Measurements from ENCODE around the gene CFAP70.

The CFAP70 gene

DNA sequence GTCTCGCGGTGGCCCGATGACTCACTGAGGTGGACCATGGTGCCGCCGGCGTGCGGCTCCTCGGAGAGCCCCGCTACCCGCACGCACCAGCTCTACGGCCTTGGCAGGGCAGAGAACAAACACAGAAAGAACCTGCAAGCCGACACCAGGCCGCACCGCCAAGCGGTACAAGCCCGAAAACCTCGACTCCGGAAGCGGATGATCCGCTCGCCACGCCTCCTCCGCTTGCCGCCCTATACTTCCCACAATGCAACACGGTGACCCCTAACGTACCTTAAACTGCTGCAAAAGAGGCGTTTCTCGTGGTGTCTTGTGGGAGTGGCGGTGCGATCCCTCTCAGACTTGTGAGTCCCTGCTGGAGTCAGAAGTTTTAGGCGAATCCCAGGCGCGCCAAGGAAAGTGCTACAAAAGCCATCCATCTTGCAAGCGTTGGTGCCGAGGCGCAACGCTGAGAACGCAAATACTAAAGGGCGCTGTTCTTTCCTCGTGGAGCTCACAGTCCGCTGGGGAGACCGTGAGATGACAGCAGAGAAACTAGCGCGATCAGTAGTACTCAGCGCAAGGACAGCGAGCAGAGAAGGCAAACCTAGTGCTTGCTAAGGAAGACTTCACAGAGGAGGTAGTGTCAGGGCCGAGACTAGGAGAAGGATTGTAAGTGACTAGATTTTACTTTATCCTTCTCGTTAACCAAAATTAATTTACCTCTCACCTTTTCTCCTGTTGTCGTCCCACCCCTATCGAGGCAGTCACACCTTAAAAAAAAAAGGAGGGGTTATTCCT, 106.0 kb downstream of the CFAP70 start, which contains the start of gene MRPS16:
MRPS16 (minus strand) TSS at position 200 of the 780 bp plus-strand sequence; CDS start at position 38, 162 bp downstream.
- peak; percentile 96 for DNase-seq (ENCODE audit: low spot score)

DNA sequence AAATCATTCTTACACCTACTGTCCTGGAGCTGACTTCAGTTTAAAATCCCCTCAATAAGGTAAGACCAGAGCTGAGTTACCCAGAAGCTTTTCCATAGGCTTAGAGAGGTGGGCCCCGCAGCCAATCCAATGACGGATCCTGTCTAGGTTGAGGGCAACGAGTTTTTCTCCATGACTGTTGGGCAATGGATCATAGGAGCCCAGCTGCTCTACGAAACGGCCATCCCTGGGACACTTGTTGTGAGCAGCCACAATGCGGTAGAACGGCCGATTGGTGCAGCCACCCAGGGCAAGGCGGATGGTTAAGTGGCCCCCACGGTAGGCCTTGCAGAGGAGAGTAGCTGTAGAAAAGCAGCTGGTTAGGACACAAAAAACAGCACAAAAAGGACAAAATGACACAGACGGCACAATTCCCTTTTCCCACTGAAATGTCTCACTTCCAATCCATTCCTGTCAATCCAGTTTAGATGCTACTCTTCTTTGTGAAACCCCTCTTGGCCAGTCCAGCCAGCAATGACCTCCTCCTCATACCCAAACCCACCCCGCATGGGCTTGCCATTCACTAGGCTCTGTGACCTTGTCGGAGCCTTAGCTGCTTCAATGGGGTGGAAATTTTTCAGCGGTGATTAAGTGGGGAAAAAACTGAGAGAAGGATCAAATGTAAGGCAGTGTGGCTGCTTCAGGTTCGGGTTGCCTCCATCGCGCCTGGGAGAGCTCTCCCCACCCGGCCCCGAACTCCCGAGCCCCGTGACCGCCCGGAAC, 106.8 kb downstream of the CFAP70 start:
- DNase-seq (ENCODE audit: low spot score), result no peak

DNA sequence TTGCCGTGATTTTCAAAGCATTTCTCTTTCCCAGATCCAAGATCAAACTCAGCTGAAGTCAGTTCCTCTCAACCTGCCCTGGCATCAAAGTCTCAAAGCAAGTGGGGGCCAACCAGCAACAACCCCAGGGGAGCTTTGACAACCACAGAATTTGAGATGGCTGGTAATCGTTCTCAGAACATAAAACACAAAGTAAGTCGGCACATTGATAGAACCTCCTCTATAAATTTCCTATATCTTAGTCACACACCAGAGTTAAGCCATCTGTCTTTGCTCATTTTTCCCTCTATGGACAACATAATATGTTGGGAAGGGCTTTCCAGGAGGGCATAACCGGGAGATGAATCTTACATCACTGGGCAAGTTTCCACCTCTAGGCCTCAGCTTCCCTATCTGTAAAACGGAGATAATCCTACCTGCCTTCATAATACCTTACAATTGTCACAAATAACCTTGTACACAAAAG, 110.4 kb downstream of the CFAP70 start:
- no peak for DNase-seq (ENCODE audit: low spot score)

DNA sequence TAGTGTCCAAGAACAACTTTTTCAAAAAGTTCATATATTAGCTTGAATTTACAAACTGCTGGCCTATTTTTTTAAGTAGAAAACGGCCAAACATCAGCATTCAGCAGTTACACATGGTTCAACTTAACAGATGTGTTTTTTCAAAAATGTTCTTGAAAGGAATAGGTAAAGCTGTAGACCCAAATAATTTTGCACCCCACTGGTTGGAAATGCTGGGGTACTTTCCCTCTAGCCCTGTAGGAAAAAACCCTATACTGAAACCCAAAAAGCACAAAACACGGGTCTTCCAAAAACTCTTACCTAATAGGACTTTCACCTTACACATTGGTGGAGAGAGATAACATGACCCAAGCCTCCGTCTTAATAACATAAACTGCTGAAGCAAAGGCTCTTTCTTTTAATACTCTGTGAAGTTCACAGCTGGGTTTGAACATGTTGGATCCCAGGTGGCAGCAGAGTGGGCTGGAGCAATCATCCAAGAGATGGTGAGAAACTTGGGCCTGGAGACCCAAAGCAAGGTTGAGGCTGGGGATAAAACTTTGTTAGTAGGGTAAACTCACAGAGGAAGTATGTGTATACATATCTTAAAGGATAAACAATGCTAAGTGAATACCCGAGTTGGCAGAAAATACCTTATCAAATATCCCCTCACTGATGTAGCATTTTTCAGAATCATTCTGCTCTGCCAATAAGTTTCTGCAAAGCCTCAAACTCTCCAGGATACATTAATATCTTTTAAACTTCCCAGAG, 111.0 kb downstream of the CFAP70 start:
- DNase-seq (ENCODE audit: low spot score), result no peak

DNA sequence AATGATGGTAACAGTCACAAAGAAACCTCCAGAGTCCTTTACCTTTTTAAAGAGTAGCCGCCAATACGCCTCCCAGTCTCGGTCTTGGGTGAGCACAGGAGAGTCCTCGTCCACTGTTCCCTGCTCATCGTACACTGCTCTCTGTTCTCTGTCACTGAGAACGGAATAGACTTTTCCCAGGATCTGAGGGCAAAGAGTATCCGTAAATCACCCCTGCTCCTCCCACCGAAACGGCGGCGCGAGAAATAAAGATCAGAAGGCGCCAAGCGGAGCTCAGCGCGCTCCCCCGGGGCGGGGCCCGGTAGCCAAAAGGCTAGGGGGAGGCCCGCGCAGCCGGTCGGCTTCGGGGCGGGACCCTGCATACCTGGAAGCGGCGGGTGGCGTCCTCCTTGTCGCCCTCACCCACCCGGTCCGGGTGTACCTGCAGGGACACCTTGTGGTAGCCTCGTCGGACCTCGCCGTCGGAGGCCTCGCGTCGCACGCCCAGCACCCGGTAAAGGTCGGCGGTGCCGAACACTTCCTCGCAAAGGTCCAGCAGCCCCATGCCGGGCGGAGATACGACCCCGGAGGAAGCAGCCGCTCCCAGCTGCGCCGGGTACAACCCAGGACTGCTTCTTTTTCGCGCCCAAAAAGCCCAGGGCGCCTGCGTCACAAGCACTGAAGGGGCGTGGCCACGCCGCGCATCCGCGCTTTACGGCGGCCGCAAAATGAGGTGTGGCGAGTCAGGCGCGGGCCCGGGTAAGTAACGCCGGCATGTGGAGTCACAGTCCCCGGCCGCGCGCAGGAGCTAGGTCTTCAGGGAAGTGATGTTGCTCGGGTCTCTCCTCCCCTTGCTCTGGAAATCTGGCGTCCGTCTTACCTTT, 111.8 kb downstream of the CFAP70 start, which contains the start of gene DNAJC9:
DNAJC9 (minus strand) TSS at position 610 of the 863 bp plus-strand sequence; CDS start at position 544, 66 bp downstream.
- DNase-seq (ENCODE audit: low spot score), result peak; percentile 98

DNA sequence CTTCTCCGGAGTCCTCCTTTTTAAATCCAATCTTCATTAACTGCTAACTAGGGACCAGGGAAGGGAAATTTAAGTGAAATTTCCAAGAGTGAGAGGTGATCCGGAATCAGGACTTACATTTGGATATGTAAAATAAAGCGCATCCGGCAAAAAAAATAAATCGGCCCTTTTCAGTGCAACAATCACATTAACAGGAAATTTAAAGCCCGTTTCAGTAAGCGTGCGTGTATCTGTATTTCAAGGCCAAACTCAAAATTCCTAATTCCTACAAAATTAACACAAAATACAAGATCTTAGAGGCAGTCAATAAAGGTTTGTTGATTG, 112.4 kb downstream of the CFAP70 start:
- no peak for DNase-seq (ENCODE audit: low spot score)

DNA sequence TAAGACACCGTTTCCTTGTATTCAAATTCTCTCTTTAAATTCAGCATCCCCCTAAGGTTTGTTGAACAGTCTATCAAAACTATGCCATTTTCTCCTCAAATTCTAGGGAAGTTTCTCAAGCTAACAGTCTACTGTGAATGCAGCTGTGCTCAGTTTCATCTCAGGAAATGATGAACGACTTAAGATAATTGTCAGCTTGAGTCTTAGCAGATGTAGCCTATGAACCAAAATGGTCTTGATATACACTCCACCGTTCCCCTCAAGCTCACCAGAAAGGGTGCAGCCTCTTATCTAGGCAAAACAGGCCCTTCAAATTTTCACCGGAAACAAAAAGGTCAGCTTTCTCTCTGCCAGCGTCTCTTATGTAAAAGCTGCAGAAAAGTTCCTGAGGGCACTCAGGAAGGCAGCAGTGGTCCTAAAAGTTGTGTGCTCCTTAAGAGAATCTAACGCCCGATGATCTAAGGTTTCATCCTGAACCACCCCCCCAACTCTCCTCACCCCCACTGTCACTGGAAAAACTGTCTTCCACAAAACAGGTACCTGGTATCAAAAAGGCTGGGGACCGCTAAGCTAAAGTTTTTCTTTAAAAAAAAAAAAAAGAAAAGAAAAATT, 113.7 kb downstream of the CFAP70 start:
- no peak for DNase-seq (ENCODE audit: low spot score)

DNA sequence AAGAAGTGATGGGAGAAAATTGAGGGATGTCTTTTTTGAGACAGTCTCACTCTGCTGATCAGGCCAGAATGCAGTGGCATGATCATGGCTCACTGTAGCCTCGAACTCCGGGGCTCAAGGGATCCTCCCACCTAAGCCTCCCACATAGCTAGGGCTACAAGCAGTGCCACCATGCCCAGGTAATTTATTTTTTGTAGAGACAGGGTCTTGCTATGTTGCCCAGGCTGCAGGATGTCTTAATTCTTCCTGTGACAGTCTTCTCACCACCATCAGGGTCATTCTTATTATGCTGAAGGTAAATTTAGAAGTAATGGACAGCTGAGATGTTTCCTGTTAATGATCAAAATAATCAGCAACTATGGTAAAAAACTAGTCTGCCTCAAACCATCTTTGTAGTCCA, 118.8 kb downstream of the CFAP70 start:
- no peak for DNase-seq (ENCODE audit: low spot score)

DNA sequence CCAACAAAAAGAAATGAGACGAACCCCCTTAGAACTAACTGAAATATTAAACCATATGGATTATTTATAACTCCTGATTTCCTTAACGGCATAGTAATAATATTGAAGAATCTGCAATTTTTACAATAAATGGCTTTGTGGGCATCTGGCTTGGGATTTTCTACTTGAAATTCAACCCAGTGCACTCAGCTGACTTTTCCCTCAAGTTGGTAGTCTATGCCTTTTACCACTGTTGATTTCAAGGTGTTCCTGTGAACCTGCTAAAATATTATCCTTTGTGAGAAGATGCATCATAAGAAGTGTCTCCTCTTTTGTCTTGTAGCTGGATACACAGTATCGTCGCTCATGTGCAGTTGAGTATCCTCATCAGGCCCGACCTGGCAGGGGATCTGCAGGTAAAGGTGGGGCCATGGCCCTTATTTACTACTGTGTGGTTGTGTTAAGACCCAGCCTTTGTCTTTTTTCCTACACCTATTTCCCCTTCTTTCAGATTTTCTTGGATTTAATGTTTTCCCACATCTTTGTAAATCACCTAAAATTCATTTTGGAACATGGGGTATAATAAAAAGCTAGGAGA, 119.6 kb downstream of the CFAP70 start:
- DNase-seq (ENCODE audit: low spot score), result no peak

DNA sequence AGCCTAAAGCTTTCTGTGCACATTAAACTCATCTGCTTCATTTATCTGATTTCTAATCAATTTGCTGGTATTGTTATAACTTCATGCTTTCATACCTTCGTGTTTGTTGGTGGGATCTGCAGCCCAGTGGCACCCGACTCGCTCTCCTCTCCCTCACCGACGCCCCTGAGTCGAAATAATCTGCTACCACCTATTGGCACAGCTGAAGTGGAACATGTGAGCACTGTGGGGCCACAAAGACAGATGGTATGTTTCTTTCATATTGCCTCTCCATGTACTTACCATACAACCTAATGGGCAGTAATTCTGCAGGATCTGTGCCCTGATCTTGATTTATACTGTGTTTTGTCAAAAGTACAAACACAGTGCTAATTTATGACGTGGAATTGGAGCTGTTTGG, 124.0 kb downstream of the CFAP70 start:
- DNase-seq (ENCODE audit: low spot score), result no peak

DNA sequence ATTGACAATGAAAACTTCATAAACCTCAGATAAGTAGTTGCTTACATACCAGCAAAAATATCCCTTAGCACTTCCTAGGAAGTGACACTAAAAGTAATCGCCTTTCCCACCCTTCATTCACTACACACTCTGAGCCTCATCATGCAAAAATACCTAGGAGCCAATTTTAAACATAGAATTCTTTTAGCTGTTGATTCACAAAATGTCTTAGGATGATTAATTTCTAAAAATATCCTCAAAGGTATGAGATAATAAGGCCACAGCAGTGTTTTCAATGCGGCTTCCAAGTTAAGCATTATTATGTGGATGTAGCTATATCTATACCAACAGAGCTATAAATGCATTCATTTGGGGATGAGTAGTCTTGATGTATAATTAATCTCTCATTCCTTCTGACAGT, 124.8 kb downstream of the CFAP70 start:
- no peak for DNase-seq (ENCODE audit: low spot score)

DNA sequence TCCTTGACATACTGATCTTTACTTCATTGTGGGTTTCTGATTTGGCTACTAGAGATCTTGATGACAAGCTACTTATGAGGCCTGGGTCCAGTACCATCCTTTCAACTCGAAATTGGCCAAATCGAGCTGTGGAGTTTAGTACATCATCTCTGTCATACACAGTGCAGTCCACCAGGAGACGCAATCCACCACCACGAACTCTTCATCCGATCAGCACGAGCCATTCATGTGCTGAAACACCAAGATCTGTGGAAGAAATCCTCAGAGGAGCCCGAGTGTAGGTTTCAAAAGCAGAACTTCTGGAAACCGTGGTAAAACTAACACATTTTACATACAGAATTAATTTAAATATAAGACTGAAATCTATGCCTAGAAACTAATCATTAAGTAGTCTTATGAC, 125.8 kb downstream of the CFAP70 start:
- no peak for DNase-seq (ENCODE audit: low spot score)

DNA sequence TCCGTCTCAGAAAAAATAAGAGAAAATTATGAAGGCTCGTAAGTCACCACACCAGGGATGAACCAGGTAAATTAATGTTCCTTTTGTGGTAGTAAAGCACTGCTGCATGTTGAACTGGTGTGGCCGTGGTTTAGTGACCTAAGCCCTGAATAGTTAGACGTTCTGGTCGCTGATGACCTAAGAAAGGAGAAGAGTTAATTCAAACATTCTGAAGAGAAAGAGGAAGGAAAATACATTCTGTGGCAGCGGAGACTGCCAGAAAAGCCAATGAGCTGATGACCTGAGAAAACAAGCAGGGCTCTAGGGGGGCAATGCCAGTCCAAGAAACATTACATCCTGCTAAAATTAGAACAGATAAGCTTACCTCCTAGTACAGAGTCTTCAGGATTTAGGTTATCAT, 129.1 kb downstream of the CFAP70 start:
- DNase-seq (ENCODE audit: low spot score), result no peak

DNA sequence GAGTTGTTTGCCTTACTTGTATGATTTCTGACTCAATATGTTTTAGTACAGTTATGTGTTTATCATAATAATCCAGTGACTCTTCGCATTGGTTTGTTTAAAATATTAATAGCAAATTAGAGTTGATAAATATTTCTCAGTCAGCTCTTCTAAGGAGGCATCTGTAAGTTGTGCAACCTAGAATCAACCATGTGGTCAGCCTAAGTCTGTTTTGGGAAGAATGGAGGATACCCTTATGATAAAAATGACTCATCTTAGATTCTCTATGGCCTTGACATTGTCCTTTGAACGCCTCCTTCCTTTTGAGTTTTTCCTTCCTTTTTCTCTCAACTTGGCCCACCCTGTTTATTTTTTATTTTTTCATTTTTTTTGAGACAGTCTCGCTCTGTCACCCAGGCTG, 130.4 kb downstream of the CFAP70 start:
- DNase-seq (ENCODE audit: low spot score), result no peak

DNA sequence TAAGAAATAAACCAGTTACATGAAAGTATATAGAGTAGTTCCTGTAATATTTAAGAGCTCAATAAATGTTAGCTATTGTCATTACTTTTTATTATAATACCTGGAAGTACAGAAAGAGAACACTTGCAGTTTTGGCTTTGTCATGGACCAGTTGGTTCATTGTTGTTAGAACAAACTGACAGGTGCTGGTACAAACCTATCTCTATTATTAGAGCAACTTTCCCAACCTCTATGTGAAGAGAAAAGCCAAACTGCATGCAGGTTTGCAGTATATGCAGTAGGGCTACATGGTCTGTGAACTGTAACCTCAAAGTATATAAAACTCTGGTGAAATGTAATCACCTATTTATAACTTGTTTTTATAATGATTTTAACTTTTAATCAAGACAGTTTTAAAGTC, 132.0 kb downstream of the CFAP70 start:
- no peak for DNase-seq (ENCODE audit: low spot score)

DNA sequence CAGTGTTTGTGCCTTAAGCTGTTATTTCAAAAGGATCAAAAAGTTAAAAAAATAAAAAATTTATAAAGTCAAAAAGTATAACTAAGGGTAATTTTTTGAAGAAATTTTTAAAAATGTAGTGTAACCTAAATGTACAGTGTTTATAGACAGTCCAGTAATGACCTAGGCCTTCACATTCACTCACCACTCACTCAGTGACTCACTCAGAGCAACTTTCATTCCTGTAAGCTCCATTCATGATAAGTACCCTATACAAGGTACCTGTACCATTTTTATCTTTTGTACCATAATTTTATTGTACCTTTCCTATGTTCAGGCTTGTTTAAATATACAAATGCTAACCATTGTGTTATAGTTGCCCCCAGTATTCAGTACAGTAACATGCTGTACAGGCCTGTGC, 133.1 kb downstream of the CFAP70 start:
- no peak for DNase-seq (ENCODE audit: low spot score)

DNA sequence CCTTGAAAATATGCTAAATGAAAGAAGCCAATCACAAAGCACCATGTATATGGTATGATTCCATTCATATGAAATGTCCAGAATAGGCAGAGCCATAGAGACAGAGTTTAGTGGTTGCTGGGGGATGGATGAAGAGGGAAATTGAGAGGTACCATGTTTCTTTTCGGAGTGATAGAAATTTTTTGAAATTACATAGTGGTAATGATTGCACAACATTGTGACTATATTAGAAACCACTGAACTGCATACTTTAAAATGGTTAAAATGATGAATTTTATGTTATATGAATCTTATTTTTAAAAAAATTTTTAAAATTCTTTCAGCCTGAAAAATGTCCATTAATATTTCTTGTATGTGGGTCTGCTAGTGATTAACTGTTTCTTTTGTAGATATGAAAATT, 137.7 kb downstream of the CFAP70 start:
- DNase-seq (ENCODE audit: low spot score), result no peak

DNA sequence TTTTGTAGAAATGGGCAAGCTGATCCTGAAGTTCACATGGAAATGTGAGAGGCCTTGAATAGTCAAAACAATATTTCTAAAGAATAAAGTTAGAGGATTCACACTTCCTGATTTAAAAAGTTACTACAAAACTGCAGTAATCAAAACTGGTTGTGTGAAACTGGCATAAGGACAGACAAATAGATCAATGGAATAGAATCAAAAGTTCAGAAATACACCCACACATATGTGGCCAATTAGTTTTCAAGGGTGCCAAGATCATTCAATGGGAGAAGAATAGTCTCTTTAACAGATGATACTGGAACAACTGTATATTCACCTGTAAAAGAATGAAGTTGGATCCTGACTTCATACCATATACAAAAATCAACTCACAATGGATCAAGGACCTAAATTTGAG, 139.3 kb downstream of the CFAP70 start:
- no peak for DNase-seq (ENCODE audit: low spot score)

DNA sequence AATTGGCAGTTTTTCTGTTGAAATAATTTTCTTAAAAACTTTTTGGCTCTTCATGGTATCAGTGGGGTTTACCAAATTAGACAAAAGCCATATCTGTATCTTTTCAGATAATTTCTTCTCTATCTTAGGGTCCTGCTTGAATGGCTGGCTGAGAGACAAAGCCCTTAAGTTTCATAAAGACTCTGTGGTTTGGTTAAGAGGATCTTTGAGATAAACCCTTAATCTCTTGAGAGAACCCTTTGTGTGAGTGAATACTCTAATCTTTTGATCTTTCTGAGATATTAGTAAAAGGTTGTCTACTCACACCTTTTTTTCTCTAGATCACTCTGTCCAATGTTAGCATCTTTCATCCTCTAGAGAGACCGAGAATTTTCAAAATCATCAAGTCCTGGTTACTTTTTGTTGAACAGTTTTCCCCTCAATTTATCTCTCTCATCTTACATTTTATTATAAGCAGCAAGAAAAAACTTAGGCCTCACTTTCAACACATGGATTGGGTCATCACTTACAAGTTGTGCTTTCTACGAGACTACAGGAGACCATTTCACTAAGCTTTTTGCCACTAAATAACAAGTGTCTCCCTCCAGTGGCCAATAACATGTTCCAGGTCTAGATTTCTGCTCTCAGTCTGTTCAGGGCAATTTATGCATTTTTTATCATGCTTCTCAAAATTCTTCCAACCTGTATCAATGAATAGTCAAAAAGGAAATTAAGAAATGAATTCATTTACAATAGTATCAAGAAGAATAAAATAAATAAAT, 140.1 kb downstream of the CFAP70 start:
- DNase-seq (ENCODE audit: low spot score), result no peak

DNA sequence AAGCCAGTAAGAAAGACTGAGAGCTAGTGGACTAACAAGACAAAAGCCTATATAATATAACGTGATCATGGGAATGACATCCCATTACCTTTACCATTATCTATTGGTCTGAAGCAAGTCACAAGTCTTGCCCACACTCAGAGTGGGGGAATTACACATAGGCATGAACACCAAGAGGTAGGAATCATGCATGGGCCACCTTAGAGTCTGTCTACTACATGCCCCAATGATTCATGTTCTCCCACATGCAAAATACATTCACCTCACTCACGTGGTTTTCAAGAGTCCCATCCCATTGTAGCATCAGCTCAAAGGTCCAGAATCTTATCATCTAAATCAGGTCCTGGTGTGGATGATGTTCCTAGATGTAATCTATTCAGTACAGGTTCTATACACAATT, 141.0 kb downstream of the CFAP70 start:
- DNase-seq (ENCODE audit: low spot score), result no peak
